Activated naive CD4-positive, alpha-beta T cell treated with anti-CD3 and anti-CD28 coated beads, Interleukin-2, amount 50 U/mL, for 72 hours (primary cell): ENCODE data around the gene MON2. TPM values are rescaled to one million over a fixed set of nuclear protein-coding genes. Genes with fewer than 3 reads are reported as not detected.
"Not testable (repeated sequence)": the region's sequence is repeated elsewhere in the genome, so short reads cannot be mapped to it uniquely, and the experiment has no call there.

ENCODE experiments used
- ATAC-seq, 2 donors: fragments of 150-1000 bp; cut with Tn5 transposase; 2 replicates each; pipeline ENCODE4 v1.10.0; 2021; ENCODE audit warnings: mild to moderate bottlenecking in 2 of 2, moderate library complexity in 2 of 2
- DNase-seq, 2 donors: peaks; one replicate each; pipeline ENCODE4 v3.0.0; 2021 to 2022; ENCODE audit warnings: low spot score in 2 of 2
- H3K27ac Mint-ChIP-seq, 2 donors: one replicate each; pipeline ENCODE4 v1.8.0; 2022; ENCODE audit warnings: mild to moderate bottlenecking in 2 of 2, mixed read lengths in 2 of 2
- H3K36me3 Mint-ChIP-seq, 2 donors: one replicate each; pipeline ENCODE4 v1.8.0; 2022; ENCODE audit warnings: mixed read lengths in 2 of 2
- H3K9me3 Mint-ChIP-seq, 2 donors: one replicate each; pipeline ENCODE4 v1.8.0; 2022; ENCODE audit warnings: mixed read lengths in 2 of 2
- total RNA-seq, 2 donors: library from RNA; stranded (reverse); gene quantifications; one replicate each; pipeline ENCODE4 v1.2.3, GENCODE V29; 2022

MON2 gene
- total RNA-seq, 2 donors from 2014 or later = 39.7 to 40.3 TPM

DNA sequence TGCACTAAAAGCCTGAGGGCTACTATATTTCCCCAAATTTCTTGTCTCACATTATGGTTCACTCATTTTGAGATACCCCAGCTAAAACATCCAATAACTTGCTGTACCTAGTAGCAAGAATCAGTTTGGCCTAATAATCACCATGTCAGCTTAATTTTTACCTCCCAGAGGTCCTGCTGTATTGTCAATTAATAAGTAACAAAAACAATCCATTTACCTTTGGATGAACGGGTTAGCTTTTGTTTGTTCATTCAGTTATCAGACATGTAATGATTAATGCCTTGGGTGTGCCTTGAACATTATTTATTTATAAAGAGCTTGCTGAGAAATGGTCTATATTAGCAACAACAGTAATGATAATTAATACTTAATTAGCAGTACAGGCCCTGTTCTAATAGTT lies 57.0 kb downstream of the MON2 start:
- Mint-ChIP-seq H3K9me3 (no peaks in the 10 kb centered on the region), H3K36me3 (no peaks in the 10 kb centered on the region)

GRCh38 chr12:62525271-62525670 lies 58.6 kb downstream of the MON2 start:
- no peaks in the 10 kb centered on the region for H3K36me3 Mint-ChIP-seq
- H3K27ac Mint-ChIP-seq = peak overlapping the region in 1 of 2 donors; percentile 14
- DNase-seq (no peak), ATAC-seq (peak in 1 of 2 donors; percentile 28)
- H3K9me3 Mint-ChIP-seq = no peaks in the 10 kb centered on the region

More for the DNA sequence above, 57.0 kb downstream of the MON2 start:
- H3K27ac Mint-ChIP-seq = peak overlapping the region in 1 of 2 donors; percentile 5
- DNase-seq = no peak
- ATAC-seq = no peak

GRCh38 chr12:62530596-62530995 lies 64.0 kb downstream of the MON2 start:
- ATAC-seq (no peak), DNase-seq (no peak)
- peaks cover 6 to 7% of the 10 kb centered on the region in 2 donors for H3K36me3 Mint-ChIP-seq
- no peak overlapping the region for H3K27ac Mint-ChIP-seq
- H3K9me3 Mint-ChIP-seq = no peaks in the 10 kb centered on the region

GRCh38 chr12:62532333-62532732 lies 65.7 kb downstream of the MON2 start:
- Mint-ChIP-seq H3K9me3 (no peaks in the 10 kb centered on the region), H3K36me3 (peaks cover 6 to 7% of the 10 kb centered on the region in 2 donors), H3K27ac (no peak overlapping the region)
- DNase-seq (no peak), ATAC-seq (no peak)

GRCh38 chr12:62533087-62533754 lies 66.6 kb downstream of the MON2 start:
- no peak overlapping the region for H3K27ac Mint-ChIP-seq
- DNase-seq (no peak), ATAC-seq (no peak)
- H3K36me3 Mint-ChIP-seq = peaks cover 6 to 7% of the 10 kb centered on the region in 2 donors
- no peaks in the 10 kb centered on the region for H3K9me3 Mint-ChIP-seq

GRCh38 chr12:62533755-62534107 lies 67.1 kb downstream of the MON2 start:
- ATAC-seq = no peak
- no peak for DNase-seq
- no peaks in the 10 kb centered on the region for H3K9me3 Mint-ChIP-seq
- no peak overlapping the region for H3K27ac Mint-ChIP-seq
- peaks cover 6 to 7% of the 10 kb centered on the region in 2 donors for H3K36me3 Mint-ChIP-seq

GRCh38 chr12:62536546-62536945 lies 69.9 kb downstream of the MON2 start:
- Mint-ChIP-seq H3K9me3 (no peaks in the 10 kb centered on the region), H3K36me3 (peaks cover 6 to 7% of the 10 kb centered on the region in 2 donors), H3K27ac (peak overlapping the region in 1 of 2 donors; percentile 29)
- DNase-seq (no peak), ATAC-seq (no peak)

DNA sequence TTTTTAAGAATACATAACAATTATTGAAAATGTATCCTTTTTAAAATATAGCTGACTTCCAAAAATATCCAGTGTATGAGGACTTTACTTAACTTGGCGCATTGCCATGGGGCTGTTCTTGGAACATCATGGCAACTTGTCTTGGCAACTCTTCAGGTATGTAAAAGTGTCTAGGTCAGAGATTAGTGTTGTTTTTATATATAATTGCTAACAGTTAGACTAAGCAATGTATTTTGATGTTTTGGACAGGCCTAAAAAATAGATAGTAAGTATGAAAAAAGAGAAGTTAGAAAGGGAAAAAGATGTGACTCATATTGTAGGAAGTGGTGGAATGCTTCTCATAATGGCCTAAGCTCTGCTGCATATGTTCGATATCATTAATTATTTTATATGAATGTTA lies 70.9 kb downstream of the MON2 start:
- Mint-ChIP-seq H3K9me3 (no peaks in the 10 kb centered on the region), H3K27ac (no peak overlapping the region), H3K36me3 (peaks cover 6 to 7% of the 10 kb centered on the region in 2 donors)
- DNase-seq (no peak), ATAC-seq (no peak)

DNA sequence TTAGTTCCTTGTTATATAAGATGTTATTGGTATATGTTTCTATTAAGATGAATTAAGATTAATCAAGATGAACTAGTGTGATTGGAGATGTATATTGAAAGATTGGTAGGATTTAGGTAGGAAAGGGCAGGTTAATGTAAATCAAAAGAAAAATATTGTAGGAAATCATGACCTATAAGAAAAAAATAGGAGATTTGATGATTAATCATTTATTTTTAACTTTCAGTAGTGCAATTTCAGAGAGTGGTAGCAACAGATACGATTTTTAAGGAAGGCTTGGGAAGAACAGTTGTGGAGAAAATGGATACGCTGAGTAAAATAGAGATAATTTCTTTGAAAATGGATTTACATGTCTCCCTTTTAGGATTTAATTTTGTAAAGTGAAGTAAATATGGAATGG lies 73.7 kb downstream of the MON2 start:
- ATAC-seq (no peak), DNase-seq (no peak)
- Mint-ChIP-seq H3K9me3 (no peaks in the 10 kb centered on the region), H3K36me3 (no peaks in the 10 kb centered on the region), H3K27ac (no peak overlapping the region)

DNA sequence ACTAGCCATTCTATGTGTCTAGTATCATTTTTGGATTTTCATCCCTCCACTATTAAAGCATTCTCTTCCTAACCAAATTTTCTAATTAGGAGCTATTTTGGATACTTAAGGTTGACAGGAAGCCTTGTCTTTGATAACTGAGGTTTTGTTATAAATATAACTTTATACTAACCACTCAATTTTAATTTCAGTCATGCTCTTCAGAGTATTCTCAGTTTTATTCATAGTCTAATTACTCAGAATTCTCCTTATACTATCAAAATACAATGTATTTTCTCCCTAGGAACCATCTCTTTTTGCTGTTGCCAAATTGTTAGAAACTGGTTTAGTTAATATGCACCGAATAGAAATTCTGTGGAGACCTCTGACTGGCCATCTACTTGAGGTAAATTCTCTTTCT lies 76.2 kb downstream of the MON2 start:
- H3K9me3 Mint-ChIP-seq = no peaks in the 10 kb centered on the region
- H3K27ac Mint-ChIP-seq = no peak overlapping the region
- ATAC-seq (peak in 1 of 2 donors; percentile 53), DNase-seq (no peak)
- H3K36me3 Mint-ChIP-seq = no peaks in the 10 kb centered on the region

DNA sequence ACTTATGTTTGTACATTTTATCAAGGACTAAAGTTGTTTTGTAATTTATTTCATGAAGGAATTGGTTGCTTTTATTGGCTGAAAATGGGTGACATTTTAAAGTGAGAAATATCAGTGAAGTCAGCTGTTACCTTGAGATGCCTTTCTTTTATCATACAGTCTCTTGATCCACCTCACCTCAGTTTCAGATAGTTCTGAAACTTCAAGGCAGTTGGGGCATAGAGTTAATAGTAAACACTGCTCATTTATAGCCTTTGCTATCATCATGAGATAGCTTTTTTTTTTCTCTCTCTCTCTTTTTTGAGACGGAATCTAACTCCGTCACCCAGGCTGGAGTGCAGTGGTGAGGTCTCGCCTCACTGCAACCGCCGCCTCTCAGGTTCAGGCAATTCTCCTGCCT lies 76.7 kb downstream of the MON2 start:
- peak overlapping the region in 1 of 2 donors; percentile 63 for H3K27ac Mint-ChIP-seq
- no peak for ATAC-seq
- H3K36me3 Mint-ChIP-seq = no peaks in the 10 kb centered on the region
- H3K9me3 Mint-ChIP-seq = no peaks in the 10 kb centered on the region
- no peak for DNase-seq

DNA sequence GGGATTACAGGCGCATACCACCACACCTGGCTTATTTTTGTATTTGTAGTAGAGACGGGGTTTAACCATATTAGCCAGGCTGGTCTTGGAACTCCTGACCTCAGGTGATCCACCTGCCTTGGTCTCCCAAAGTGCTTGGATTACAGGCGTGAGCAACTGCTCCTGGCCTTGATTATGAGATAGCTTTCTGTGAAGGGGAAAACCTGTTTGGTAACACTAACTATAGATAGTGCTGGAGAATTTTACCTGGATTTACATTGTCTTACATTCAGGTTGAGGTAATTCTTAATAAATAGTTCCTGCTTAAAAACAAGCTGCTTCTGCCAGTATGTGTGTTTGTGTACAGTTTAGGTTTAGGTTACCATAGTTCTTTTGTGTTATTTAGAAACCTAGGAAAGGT lies 77.1 kb downstream of the MON2 start:
- no peaks in the 10 kb centered on the region for H3K9me3 Mint-ChIP-seq
- DNase-seq = no peak

DNA sequence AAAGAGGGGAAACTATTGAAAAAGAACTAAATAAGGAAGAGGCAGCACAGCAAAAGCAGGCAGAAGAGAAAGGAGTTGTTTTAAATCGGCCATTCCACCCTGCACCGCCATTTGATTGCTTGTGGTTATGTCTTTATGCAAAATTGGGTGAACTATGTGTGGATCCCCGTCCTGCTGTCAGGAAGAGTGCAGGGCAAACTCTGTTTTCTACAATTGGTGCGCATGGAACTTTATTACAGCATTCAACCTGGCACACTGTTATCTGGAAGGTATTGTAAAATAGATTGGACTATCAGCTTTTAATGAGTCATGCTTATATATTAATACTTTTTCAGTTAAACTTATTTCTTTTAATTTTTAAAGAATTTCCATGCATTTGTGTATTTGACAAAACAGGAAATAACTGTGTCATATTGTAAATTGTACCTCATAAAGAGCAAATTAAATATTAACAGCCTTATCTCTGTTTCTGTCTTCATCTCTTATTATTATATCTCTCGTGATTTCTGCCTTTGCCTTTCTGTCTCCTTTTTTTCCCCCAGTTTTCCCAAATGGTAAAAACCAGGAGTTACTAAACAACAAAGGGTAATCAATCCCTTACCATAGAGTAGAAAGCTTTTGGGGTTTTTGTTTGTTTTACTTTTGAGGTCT lies 86.4 kb downstream of the MON2 start:
- H3K36me3 Mint-ChIP-seq = peaks cover 12% of the 10 kb centered on the region in 2 donors
- DNase-seq = no peak
- no peaks in the 10 kb centered on the region for H3K9me3 Mint-ChIP-seq
- no peak overlapping the region for H3K27ac Mint-ChIP-seq
- no peak for ATAC-seq

More for the DNA sequence above, 77.1 kb downstream of the MON2 start:
- Mint-ChIP-seq H3K27ac (peak overlapping the region in 1 of 2 donors; percentile 63), H3K36me3 (no peaks in the 10 kb centered on the region)
- no peak for ATAC-seq

DNA sequence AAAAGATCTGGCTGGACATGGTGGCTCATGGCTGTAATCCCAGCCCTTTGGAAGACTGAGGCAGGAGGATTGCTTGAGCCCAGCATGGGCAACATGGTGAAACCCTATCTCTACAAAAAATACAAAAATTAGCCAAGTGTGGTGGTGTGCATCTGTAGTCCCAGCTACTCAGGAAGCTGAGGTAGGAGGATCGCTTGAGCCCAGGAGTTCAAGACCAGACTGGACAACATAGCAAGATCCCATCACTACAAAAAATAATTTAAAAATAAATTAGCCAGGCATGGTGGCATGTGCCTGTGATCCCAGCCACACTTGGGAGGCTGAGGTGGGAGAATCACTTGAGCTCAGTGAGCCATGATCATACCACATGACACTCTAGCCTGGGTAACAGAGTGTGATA lies 92.7 kb downstream of the MON2 start:
- H3K36me3 Mint-ChIP-seq, H3K9me3 Mint-ChIP-seq, H3K27ac Mint-ChIP-seq, DNase-seq, ATAC-seq: not testable (repeated sequence)

GRCh38 chr12:62562846-62563245 lies 96.2 kb downstream of the MON2 start:
- Mint-ChIP-seq H3K27ac (no peak overlapping the region), H3K9me3 (no peaks in the 10 kb centered on the region), H3K36me3 (peaks cover 0 to 3% of the 10 kb centered on the region in 2 donors)
- DNase-seq (no peak), ATAC-seq (no peak)

- H3K36me3 Mint-ChIP-seq = no peaks in the 10 kb centered on the region
These were observed 108.4 kb downstream of the MON2 start for GRCh38 chr12:62575036-62575435.

GRCh38 chr12:62576503-62576902 lies 109.9 kb downstream of the MON2 start:
- ATAC-seq (no peak), DNase-seq (no peak)
- H3K9me3 Mint-ChIP-seq = no peaks in the 10 kb centered on the region
- H3K27ac Mint-ChIP-seq = no peak overlapping the region
- no peaks in the 10 kb centered on the region for H3K36me3 Mint-ChIP-seq

More at GRCh38 chr12:62575036-62575435, 108.4 kb downstream of the MON2 start:
- ATAC-seq (no peak), DNase-seq (no peak)
- no peak overlapping the region for H3K27ac Mint-ChIP-seq
- no peaks in the 10 kb centered on the region for H3K9me3 Mint-ChIP-seq

- Mint-ChIP-seq H3K36me3 (no peaks in the 10 kb centered on the region), H3K27ac (no peak overlapping the region), H3K9me3 (no peaks in the 10 kb centered on the region)
- DNase-seq (no peak), ATAC-seq (no peak)
These were observed 112.1 kb downstream of the MON2 start for GRCh38 chr12:62578726-62579125.
